OCI-M1 (cell line): ENCODE measurements around the gene C4orf17.
"Not testable (repeated sequence)": the region's sequence is repeated elsewhere in the genome, so short reads cannot be mapped to it uniquely, and the experiment has no call there.

Experiments used
- DNase-seq: peaks from one replicate; lab custom pipeline; 2025; lab: John Stamatoyannopoulos, UW

C4orf17 gene

DNA sequence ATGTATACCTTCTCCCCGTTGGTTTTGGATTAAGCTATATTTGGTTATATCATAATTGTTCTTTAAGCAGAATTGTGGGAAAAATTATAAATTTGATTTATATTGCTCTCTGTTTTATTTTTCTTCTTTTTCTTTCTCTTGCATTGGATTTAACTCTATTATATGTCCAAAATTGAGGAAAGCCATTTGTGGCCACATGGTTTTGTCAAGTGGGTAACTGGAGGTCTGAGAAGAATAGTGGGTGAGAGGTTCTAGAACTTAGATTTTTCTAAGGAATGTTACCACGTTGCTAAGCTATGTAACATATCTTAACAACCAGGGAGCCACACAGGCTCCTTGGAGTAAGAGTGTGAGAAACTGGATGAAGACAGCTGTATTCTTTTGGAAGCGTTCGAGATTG is at the start of gene C4orf17:
C4orf17 (plus strand) TSS at position 301 of the 400 bp plus-strand sequence. CDS start 2,061 bp downstream, outside the sequence.
- no peak for DNase-seq

- no peak for DNase-seq
These were observed 49.0 kb upstream of the C4orf17 start for GRCh38 chr4:99461623-99462401.

DNA sequence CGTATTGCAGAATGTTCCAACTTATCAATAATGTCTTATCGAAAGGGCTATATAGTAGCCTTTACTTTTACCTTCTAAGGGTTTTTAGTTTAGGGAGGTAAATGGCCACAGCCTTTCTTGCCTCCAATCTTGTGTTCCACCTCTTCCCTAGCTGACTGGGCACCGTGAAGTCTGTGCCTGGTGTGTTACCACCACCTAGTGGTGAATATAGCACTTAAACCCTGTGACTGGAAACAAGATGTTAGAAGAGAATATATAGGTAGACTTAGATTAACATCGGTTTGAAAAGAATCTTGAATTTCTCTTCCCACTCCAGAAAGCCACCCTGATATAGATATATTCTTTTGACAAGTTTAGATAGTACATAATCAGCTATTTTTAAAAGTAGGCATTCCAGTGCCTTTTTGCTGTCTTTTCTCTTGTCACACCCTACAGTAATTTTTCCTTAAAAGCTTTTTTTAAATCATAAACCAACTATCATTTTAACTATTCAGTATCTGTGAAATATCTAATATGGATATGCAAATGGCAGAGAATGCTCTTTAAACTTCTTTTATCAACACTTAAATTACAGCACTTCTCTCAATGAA is 47.9 kb upstream of the C4orf17 start:
- peak; percentile 79 for DNase-seq

- DNase-seq, result no peak
These were observed 47.3 kb upstream of the C4orf17 start for GRCh38 chr4:99463566-99463965.

DNA sequence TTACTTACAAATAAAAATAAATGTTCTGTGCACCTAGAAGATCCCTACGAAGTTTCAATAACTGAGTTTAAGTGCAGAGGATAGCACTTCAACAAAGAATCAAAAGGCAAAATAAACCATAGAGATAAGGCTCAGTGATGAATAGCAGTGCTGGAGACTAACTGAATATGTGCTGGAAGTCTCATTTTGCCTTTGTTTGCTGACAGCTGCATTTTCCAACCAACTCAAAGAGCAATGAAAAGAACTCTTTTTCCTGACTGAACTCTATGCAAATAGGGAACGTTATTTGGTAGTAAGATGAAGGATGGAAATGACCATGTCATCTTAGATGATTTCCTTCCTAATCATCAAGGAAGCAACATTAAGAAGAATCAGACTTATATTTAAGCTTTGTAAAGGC is 42.9 kb upstream of the C4orf17 start:
- no peak for DNase-seq

DNA sequence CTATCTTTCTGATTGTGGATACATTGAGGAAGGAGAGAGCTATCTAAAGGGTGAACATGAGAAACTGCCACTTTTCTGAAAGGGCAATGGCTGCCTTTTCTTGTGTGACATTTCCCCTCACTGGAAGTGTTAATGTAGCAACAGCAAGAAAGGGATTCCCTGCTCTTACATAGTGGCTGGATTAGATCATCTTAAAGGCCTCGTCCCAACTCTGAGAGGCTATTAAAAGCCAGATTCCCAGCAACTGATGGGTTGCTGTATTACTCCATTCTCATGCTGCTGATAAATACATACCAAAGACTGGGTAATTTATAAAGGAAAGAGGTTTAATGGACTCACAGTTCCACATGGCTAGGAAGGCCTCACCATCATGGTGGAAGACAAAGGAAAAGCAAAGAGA is 41.9 kb upstream of the C4orf17 start:
- no peak for DNase-seq

DNA sequence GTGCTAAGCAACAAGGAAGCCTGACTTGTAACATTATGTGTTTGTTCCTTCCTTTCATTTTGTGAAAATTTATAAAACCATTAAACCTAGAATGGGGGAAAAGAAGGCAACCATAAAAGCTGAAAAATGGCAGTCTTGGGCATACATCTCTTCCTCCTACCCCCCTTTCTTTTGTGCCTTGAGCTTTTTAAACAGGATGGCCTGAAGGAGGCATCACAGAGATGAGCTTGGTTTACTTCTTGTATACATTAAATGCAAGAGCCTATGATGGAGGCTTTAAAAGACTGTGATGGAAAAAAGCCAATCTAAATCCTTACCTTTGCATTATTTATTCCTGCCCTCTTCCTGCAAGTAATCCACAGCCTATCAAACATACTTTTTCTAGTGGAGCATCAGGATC is 39.5 kb upstream of the C4orf17 start:
- no peak for DNase-seq

DNA sequence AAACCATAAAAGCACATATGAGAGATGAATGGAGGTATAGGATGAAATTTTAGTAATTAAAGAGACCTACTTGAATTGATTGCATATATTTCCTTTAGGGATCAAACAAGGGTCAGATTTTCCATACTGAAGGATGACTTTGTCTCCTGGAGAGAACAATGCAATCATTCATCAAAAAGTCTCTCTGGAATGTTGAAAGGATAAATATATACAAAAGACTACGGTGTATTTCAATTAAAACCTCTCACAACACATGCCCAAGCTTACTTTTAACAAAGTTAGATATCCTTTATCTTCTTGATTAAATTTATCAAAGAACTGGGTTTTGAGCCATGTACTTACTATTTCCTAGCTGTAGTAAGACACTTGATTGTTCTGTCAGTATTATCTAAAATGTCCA is 38.9 kb upstream of the C4orf17 start:
- DNase-seq, result no peak

- no peak for DNase-seq
These were observed 37.7 kb upstream of the C4orf17 start for GRCh38 chr4:99473131-99473530.

DNA sequence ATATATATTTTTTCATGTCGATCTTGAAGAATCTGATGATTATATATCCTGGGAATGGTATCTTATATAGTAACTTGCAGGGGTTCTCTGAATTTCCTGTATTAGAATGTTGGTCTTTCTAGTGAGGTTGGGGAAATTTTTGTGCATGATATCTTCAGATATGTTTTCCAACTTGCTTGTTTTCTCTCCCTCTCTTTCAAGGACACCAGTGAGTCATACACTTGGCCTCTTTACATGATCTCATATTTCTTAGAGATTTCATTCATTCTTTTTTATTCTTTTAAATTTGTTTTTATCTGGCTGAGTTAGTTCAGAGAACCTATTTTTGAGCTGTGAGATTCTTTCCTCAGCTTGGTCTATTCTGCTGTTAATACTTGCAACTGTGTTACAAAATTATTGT is 27.2 kb upstream of the C4orf17 start:
- DNase-seq, result no peak

- no peak for DNase-seq
These were observed 25.6 kb upstream of the C4orf17 start for GRCh38 chr4:99485212-99485611.

GRCh38 chr4:99486648-99487047 is 24.2 kb upstream of the C4orf17 start:
- DNase-seq, result not testable (repeated sequence)

DNA sequence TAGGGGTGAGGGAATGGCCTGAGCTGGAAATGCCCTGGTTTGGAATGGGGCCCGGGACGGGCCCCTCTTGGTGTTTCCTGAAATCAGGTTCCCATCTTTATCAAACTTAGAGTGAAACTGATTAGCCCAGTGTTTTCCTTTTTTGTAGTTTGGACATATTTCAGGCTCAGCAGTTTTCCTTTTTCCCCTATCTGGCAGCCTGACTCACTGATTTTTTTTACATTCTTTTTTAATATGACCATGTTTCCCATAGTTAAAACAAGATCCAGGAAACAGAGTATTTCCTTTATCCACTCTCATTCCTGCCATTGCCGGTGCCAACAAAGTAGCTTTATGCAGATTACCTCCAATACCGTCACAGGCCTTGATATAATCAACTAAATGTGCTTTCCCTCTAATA is 20.5 kb upstream of the C4orf17 start:
- DNase-seq, result no peak

DNA sequence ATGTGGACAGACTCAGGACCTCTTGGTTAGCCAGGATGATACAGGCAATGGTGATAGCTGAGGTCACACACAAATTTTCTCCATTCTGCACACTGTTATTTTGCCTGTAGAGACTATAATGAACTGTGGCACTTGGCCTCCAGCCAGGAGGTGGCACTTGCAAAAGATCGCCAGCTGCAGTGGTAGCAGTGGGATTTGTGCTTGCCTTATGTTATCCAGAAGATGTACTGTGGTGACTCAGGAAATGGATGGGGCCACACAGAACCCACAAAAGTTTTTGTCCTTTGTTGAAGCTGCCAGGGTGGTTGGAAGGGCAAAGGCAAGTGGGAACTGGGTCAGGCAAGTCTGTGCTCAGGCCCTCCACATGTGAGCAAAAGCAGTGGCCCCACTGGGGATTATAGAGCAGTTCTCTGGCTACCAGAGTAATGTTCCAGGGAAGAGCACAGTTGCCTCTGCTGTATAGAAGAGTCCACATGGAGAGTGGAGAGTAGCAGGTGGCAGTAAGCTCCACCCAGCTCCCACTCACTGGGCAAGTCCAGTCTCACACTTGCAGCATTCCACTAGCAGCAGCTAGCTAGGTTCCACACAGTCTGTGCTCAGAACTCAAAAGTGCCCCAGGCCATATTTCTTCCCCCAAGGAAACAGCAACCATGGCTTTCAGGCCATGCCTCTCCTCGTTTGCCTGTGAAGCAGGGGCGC is 5.9 kb upstream of the C4orf17 start:
- DNase-seq, result no peak

DNA sequence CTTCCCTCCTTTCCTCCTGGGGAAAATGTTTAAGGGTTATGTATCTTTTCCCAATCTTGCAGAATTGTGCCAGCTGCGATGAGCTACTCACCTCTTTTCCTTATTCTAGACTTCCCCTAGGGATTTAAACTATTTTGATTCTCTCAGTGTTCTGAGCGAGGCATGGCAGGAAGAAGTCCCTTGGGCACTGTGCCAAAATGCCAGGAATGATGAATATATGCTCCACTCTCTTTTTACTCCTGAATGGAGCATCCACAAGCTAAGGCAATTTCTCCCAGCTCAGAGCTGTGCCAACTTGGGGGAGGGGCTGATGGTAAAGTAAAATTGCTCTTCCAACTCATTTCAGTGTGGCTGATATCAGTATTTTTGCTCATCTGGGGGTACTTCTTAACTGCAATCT is 4.0 kb upstream of the C4orf17 start:
- DNase-seq, result no peak

GRCh38 chr4:99507349-99507748 is 3.5 kb upstream of the C4orf17 start:
- DNase-seq, result no peak

GRCh38 chr4:99507762-99508161 is 3.1 kb upstream of the C4orf17 start:
- peak; percentile 7 for DNase-seq

- DNase-seq, result no peak
These were observed 7.9 kb downstream of the C4orf17 start for GRCh38 chr4:99518601-99519295.

DNA sequence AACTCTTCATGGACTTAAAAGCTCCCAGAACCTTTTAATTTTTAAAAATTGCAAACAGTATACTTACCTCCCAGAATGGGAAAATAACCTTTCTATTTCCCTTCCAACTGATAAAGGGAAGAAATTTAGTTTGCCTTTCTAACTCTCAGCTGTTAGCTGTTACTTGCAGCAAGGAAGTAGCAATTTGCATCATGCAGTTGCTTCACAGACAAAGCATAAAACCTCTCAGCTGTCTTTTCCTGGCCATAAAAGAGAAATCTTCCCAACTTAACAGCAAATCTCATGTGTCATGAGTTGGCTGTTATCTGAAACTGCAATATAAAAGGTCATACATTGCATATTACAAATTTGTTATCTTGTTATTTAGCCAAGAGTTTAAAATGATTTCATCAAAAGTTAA is 18.4 kb downstream of the C4orf17 start:
- peak; percentile 60 for DNase-seq

- DNase-seq, result no peak
These were observed 19.1 kb downstream of the C4orf17 start for GRCh38 chr4:99529956-99530355.

DNA sequence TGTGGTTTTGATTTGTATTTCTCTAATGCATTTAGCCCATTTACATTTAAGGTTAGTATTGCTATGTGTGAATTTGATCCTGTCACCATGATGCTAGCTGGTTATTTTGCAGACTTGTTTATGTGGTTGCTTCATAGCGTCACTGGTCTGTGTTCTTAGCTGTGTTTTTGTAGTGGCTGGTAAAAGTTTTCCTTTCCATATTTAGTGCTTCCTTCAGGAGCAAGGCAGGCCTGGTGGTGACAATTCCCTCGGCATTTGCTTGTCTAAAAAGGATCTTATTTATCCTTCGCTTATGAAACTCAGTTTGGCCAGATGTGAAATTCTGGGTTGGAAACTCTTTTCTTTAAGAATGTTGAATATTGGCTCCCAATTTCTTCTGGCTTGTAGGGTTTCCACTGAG is 23.9 kb downstream of the C4orf17 start:
- DNase-seq, result not testable (repeated sequence)

DNA sequence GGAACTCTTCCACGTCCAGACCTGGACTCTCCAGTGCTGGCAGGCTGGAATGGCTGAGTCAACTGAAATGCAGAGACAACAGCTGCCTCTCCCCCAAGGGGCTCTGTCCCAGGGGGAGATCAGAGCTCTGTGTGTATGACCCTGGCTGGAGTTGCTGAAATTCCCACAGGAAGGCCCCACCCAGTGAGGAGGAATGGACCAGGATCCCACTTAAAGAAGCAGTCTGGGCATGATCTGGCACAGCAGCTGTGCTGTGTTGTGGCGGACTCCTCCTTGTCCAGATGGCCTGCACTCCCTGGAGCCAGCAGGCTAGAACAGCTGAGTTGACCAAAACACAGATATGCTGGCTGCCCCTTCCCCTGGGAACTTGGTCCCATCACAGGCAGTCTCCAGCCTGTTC is 25.4 kb downstream of the C4orf17 start:
- DNase-seq, result no peak

DNA sequence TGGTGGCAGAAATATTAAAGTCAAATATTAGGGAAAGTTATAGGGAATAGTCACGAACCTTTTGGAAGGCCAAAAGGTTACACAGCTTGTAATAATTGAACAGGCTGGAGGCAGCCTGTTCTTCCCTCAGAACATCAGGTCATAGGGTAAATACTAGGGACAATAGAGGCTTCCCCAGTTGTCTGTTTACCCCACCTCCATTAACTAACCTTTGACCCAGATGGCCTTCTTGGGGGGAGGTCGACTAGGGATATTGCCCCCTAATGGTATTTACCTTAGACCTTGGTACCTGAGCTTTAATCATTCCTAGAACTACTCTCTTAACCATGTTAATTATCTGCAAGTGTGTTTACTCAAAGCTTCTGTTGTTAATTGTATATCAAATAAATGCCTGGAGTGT is 26.0 kb downstream of the C4orf17 start:
- no peak for DNase-seq
